RWPE1 (cell line): ENCODE measurements around the gene SCIN.

ENCODE experiments used
- CTCF ChIA-PET: fragments of 350-600 bp; sonication (Branson Sonifier 250); formaldehyde crosslinking; extraction: SDS; loops from one replicate; lab custom pipeline; 2021; lab: Yijun Ruan, JAX
- POLR2A ChIA-PET: fragments of 400-600 bp; formaldehyde crosslinking; extraction: SDS; loops from one replicate; lab custom pipeline; 2020; ENCODE audit warnings: antibody characterized with exemption; ENCODE audit not compliant: low non-redundant PET; lab: Yijun Ruan, JAX
- DNase-seq: peaks from one replicate; pipeline ENCODE4 v3.0.0; 2012; ENCODE audit warnings: low spot score
- H3K27ac ChIP-seq: fragments of 450-650 bp; 2 replicates; pipeline ENCODE4 v1.5.1; 2017
- CTCF ChIP-seq: fragments of 450-650 bp; conservative IDR thresholded peaks from 2 replicates; pipeline ENCODE4 v1.5.1; 2017; ENCODE audit warnings: low read depth, mild to moderate bottlenecking

The SCIN gene

GRCh38 chr7:12565873-12566272 is 4.6 kb upstream of the SCIN start:
- DNase-seq = no peak
- POLR2A ChIA-PET = no interaction called here
- H3K27ac ChIP-seq = no peak overlapping the region
- CTCF ChIA-PET = no interaction called here
- no peak for TF ChIP-seq CTCF

DNA sequence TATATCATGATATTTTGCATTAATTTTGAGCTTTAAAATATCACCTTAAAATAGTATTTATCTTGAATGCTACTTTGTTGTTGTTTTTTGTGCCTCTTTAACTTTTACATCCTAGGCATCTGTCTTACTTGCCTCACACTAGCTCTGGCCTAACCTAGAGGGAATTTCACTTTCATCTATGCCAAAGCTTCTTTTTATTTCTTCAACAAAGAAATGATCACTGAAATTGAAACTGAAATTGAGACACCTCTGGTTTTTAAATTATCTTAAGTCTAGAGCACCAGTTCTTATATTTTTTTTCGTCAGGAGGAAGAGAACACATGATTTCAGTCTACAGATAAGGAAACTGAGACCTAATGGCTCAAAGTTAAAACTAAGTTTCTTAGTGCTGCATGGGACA is 3.5 kb upstream of the SCIN start:
- DNase-seq = no peak
- H3K27ac ChIP-seq = no peak overlapping the region
- CTCF ChIA-PET = interaction anchor here (1.0 kb wide), 1 partner anchor 42 kb away, joined by 3 read pairs; no protein-coding TSS in a partner anchor
- no peak for TF ChIP-seq CTCF
- POLR2A ChIA-PET = no interaction called here

DNA sequence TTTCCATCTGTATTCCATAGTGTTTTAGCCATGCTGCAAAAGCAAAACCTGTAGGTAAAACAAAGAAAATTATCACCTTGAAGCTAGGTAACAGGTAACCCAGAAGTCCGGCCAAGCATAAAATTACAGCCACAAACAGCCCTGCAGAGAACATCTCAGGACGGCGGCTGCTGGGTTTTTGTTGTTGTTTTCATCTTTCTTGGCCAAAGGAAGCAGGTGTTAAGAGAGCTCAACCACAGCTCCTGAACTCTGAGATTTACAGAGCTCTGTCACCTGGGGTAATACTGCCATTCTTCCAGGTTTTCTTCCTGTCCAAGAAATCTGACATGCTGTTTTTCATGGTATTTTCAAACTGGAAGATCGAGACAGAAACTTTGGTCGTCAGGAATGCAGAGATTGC is 847 bp upstream of the SCIN start:
- no peak overlapping the region for H3K27ac ChIP-seq
- CTCF ChIA-PET = no interaction called here
- no peak for TF ChIP-seq CTCF
- DNase-seq = peak; percentile 3
- POLR2A ChIA-PET = no interaction called here

DNA sequence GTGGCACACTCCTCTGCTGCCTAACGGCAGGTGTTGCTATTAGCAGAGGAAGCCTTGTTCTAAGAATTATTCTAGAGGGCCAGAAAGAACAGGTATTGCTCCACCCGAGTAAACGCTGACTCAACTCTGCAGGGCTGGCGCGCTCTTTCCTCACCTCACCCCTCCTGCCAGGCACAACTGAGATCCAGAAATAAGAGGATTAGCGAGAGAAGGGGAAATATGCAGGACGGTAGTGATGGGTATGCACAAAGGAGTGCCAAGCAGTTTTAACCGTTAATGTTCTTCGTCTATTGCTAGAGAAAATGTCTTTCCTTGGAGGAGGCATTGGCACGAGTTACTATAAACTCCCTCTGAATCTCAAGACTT is 369 bp upstream of the SCIN start:
- CTCF ChIA-PET = no interaction called here
- DNase-seq = peak; percentile 61
- H3K27ac ChIP-seq = no peak overlapping the region
- no peak for TF ChIP-seq CTCF
- POLR2A ChIA-PET = no interaction called here

- ChIA-PET CTCF (no interaction called here), POLR2A (interaction anchor here (0.5 to 0.6 kb wide), 2 partner anchors 15 to 27 kb away, joined by 3 to 4 read pairs; no protein-coding TSS in a partner anchor)
- no peak for TF ChIP-seq CTCF
- DNase-seq = no peak
- H3K27ac ChIP-seq = no peak overlapping the region
These were observed 1.2 kb downstream of the SCIN start for GRCh38 chr7:12571691-12572090.

DNA sequence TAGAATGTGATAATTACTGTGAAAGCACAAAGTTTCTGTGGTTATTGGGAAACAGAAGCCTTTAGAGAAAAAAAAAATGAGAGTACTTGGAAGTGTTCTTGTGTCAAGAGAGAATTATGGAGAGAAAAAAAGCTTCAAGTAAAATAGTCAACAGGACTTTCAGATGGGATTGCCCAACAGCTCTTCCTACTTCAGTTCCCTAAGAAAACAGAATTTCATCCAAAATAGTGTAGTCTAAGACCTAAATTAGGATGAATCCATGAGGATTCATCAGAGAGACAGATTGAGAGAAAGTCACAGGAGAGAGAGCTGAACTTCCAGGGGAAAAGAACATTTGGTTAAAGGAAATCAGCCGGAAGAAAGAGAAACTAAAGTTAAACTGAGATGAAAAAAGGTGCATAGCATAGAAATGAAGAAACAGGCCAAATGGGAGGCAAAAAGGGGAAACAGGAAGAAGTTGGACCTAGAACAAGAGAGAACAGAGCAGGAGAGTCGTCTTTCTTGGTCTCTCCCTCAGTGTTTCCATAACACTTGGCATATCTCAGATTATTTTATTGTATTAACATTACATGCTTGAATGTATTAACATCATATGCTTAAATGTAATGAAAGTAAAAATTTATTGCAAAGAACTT is 2.5 kb downstream of the SCIN start:
- POLR2A ChIA-PET = no interaction called here
- CTCF ChIA-PET = no interaction called here

More for the DNA sequence above, 2.5 kb downstream of the SCIN start:
- no peak overlapping the region for H3K27ac ChIP-seq
- DNase-seq = no peak
- no peak for TF ChIP-seq CTCF
